ENCODE measurements around the gene ERC2. TPM values are rescaled to one million over a fixed set of nuclear protein-coding genes. Genes with fewer than 3 reads are reported as not detected.

Gene ERC2
- total RNA-seq, 2 donors from 2014 or later = 0.21 TPM; not detected in 1

GRCh38 chr3:56003129-56003528 lies 465.1 kb downstream of the ERC2 start:
- no peaks in the 10 kb centered on the region for H3K27me3 Mint-ChIP-seq
- DNase-seq = no peak
- no peaks in the 10 kb centered on the region for H3K36me3 Mint-ChIP-seq (ENCODE audit: low read depth)
- H3K9me3 ChIP-seq (ENCODE audit: control insufficient read depth, low read length, poor library complexity, severe bottlenecking) = no peaks in the 10 kb centered on the region
- no peak for ATAC-seq
- H3K4me3 Mint-ChIP-seq = no peak overlapping the region
- no peaks in the 10 kb centered on the region for H3K4me1 Mint-ChIP-seq
- no peak overlapping the region for H3K27ac Mint-ChIP-seq

DNA sequence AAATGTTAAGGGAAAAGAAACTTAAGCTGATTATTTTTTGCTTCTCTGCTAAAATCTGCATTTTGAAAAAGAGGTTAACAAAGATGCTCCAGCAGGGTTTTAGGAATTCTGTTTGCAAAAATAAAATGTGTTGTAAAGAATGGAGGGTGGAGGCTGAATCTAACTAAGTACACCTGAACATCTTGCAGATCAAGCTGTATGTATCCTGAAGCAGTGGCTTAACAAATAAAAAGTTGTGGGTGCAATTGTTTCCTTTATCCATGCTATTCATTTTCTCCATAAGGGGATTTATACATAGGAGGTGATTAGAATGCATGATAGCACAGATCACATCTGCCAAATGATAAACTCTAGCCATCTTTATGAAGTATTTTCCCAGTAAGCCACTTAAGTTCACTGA lies 466.3 kb downstream of the ERC2 start:
- no peak overlapping the region for H3K27ac Mint-ChIP-seq
- no peak overlapping the region for H3K4me3 Mint-ChIP-seq
- no peak for DNase-seq
- H3K36me3 Mint-ChIP-seq (ENCODE audit: low read depth) = no peaks in the 10 kb centered on the region
- no peaks in the 10 kb centered on the region for H3K4me1 Mint-ChIP-seq
- H3K9me3 ChIP-seq (ENCODE audit: control insufficient read depth, low read length, poor library complexity, severe bottlenecking) = no peaks in the 10 kb centered on the region
- H3K27me3 Mint-ChIP-seq = no peaks in the 10 kb centered on the region
- ATAC-seq = no peak

DNA sequence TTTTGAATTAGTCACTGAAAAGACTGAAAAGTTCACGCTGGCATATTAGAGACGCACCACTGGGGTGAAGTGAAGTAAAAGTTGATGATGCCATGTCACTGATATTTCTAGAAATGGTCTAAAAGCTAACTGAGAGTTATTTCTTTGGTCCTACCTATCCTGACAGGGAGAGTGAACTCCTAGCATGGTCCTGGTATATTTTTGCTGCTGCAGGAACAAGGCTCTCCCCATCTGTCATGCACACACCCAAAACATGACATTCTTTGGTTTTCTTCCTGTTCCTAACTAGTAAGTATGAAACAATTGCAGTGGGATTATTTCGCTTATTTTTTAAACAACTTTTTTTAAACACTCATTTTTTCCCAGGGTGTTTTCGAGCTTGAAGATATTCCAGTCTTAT lies 466.7 kb downstream of the ERC2 start:
- Mint-ChIP-seq H3K4me3 (no peak overlapping the region), H3K36me3 (ENCODE audit: low read depth) (no peaks in the 10 kb centered on the region), H3K27ac (no peak overlapping the region), H3K27me3 (no peaks in the 10 kb centered on the region), H3K4me1 (no peaks in the 10 kb centered on the region)
- no peaks in the 10 kb centered on the region for H3K9me3 ChIP-seq (ENCODE audit: control insufficient read depth, low read length, poor library complexity, severe bottlenecking)
- DNase-seq = no peak
- ATAC-seq = no peak

DNA sequence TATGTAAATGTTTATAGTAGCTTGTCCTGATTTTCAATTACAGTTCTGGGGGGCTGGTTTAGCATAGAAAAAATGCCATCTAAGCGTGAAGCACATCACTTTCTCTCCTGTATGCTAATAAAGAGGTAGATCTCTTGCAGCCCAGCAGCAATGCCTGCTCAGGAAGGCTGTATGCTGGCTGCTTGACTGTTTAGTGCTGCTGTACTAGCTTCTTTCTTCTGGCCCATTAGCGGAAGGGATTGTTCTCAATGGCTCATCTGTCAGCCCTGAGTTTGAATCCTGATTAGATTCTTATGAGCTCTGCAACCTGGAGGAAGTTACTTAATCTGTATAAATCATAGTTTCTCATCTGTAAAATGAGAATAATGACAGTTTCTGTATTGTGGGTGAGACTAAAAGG lies 478.9 kb downstream of the ERC2 start:
- H3K9me3 ChIP-seq (ENCODE audit: control insufficient read depth, low read length, poor library complexity, severe bottlenecking) = no peaks in the 10 kb centered on the region
- DNase-seq (no peak), ATAC-seq (no peak)
- Mint-ChIP-seq H3K36me3 (ENCODE audit: low read depth) (no peaks in the 10 kb centered on the region), H3K4me1 (no peaks in the 10 kb centered on the region), H3K27me3 (peaks cover 15% of the 10 kb centered on the region), H3K4me3 (no peak overlapping the region), H3K27ac (no peak overlapping the region)

DNA sequence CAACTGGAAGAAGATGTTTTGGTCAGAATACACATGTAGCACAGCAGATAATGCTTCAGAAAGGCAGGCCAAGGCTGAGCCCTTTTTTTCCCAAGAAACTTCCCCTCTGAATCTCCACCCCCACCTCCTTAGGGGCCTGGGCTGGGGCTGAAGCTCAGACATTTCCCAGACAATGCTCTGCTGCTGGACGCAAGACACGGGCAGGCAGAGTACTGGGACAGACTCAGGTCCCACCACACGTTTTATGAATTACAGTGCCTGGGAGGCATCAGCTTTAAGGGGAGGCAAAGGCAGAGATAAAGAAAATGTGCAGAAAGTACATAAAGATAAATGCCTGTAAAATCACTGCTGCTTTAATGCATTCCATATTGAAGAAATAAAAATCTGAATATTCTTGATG lies 479.4 kb downstream of the ERC2 start:
- H3K36me3 Mint-ChIP-seq (ENCODE audit: low read depth) = no peaks in the 10 kb centered on the region
- no peaks in the 10 kb centered on the region for H3K9me3 ChIP-seq (ENCODE audit: control insufficient read depth, low read length, poor library complexity, severe bottlenecking)
- no peak overlapping the region for H3K27ac Mint-ChIP-seq
- H3K4me1 Mint-ChIP-seq = no peaks in the 10 kb centered on the region
- ATAC-seq (no peak), DNase-seq (no peak)
- peaks cover 15% of the 10 kb centered on the region for H3K27me3 Mint-ChIP-seq
- H3K4me3 Mint-ChIP-seq = no peak overlapping the region

- Mint-ChIP-seq H3K27me3 (no peaks in the 10 kb centered on the region), H3K36me3 (ENCODE audit: low read depth) (no peaks in the 10 kb centered on the region), H3K27ac (no peak overlapping the region), H3K4me1 (no peaks in the 10 kb centered on the region), H3K4me3 (no peak overlapping the region)
- no peak for DNase-seq
- H3K9me3 ChIP-seq (ENCODE audit: control insufficient read depth, low read length, poor library complexity, severe bottlenecking) = no peaks in the 10 kb centered on the region
- ATAC-seq = no peak
These were observed 483.6 kb downstream of the ERC2 start for GRCh38 chr3:55984626-55985025.

GRCh38 chr3:55978953-55979352 lies 489.3 kb downstream of the ERC2 start:
- Mint-ChIP-seq H3K4me3 (no peak overlapping the region), H3K36me3 (ENCODE audit: low read depth) (no peaks in the 10 kb centered on the region), H3K4me1 (no peaks in the 10 kb centered on the region), H3K27me3 (no peaks in the 10 kb centered on the region), H3K27ac (no peak overlapping the region)
- DNase-seq (no peak), ATAC-seq (no peak)
- no peaks in the 10 kb centered on the region for H3K9me3 ChIP-seq (ENCODE audit: control insufficient read depth, low read length, poor library complexity, severe bottlenecking)

DNA sequence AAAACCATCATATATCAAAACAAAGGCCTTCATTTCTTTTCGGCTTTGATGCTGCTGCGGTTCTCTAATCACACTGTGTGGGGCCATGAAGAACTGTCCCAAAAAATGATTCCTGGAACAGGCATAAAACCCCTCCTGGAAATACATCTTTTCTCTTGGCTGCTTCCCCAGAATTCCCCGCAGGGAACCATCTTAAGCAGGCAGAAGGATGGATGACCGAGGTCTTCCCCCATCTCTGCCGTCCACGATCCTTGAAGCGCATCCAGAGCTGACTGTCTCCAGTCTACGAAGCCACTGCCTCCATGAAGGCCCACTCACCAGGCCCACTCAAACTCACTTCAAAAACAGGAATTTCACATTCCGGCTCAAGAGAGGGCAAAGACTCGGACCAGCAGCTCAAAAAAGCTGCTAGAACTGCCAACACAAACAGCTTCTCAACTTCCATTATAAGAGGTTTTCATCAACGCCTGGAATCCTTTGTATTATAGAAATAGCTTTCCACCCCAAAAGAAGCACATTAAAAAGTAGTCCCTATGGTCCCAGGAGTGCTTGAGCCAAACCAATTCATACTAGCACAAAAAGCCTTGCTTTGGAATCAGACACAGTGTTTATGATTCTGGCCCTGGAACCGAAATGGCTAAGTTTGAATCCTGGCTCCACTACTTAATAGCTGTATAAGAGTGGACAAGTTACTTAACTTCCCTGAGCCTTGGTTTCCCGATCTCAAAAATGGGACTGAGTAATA lies 493.7 kb downstream of the ERC2 start:
- Mint-ChIP-seq H3K36me3 (ENCODE audit: low read depth) (no peaks in the 10 kb centered on the region), H3K27me3 (no peaks in the 10 kb centered on the region), H3K4me3 (no peak overlapping the region), H3K4me1 (no peaks in the 10 kb centered on the region), H3K27ac (no peak overlapping the region)
- DNase-seq (no peak), ATAC-seq (no peak)
- no peaks in the 10 kb centered on the region for H3K9me3 ChIP-seq (ENCODE audit: control insufficient read depth, low read length, poor library complexity, severe bottlenecking)

GRCh38 chr3:55969634-55970033 lies 498.6 kb downstream of the ERC2 start:
- Mint-ChIP-seq H3K4me3 (no peak overlapping the region), H3K4me1 (no peaks in the 10 kb centered on the region), H3K36me3 (ENCODE audit: low read depth) (no peaks in the 10 kb centered on the region), H3K27ac (no peak overlapping the region), H3K27me3 (no peaks in the 10 kb centered on the region)
- DNase-seq (no peak), ATAC-seq (no peak)
- no peaks in the 10 kb centered on the region for H3K9me3 ChIP-seq (ENCODE audit: control insufficient read depth, low read length, poor library complexity, severe bottlenecking)

DNA sequence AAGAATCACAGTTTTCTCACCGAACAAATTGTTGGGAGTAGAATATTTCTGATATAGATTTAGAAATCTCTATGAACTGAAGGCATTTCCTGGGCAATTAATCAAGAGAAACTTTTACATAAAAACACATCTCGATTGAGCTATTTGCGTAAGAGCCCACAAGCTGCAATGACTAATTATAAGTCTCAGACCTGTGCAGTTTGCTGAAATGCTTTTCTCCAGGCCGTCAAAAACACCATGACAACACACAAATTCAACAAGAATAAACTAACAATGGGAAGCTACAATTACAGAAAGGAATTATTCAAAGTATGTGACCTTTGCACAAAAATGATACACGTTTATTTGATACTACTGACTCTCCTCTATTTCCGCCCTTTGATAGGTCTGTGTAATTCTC lies 499.9 kb downstream of the ERC2 start:
- Mint-ChIP-seq H3K4me1 (no peaks in the 10 kb centered on the region), H3K27ac (no peak overlapping the region), H3K27me3 (no peaks in the 10 kb centered on the region), H3K4me3 (no peak overlapping the region), H3K36me3 (ENCODE audit: low read depth) (no peaks in the 10 kb centered on the region)
- ATAC-seq (no peak), DNase-seq (no peak)
- no peaks in the 10 kb centered on the region for H3K9me3 ChIP-seq (ENCODE audit: control insufficient read depth, low read length, poor library complexity, severe bottlenecking)

DNA sequence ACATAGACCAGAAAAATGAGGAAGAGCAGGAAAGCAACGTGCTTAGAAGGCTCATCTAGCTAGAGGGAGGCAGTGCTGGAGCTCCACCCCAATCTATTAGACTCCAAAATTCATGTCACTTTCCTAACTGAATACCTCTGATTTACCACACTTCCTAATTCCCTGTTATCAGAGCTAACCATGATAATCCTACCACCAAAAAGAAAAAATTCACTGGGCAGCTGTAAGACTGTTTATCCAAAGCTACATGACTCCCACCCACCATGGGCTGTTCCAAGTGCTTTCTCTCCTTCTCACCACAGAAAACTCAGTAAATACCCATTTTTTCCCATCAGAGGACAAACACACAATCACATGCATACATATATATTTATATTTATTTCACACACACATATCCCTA lies 501.7 kb downstream of the ERC2 start:
- no peaks in the 10 kb centered on the region for H3K9me3 ChIP-seq (ENCODE audit: control insufficient read depth, low read length, poor library complexity, severe bottlenecking)
- no peak for ATAC-seq
- no peaks in the 10 kb centered on the region for H3K4me1 Mint-ChIP-seq

DNA sequence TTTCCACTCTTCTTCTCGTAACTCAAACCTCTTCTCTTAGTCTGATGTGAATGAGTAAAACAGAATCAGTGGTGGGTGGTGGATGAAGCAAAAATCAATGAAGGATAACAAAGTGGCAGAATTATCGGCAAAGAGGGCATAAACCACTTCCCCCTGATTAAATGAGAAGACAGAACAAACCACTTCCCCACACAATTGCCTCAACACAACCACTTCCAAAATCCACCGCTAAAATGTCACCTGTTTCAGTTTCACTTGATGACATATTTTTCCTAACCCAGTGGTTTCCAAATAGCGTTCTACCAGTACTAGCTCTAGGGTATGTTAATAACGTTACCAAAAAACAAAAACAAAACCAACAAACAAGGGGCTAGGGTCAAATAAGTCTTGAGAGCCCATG lies 502.5 kb downstream of the ERC2 start:
- H3K9me3 ChIP-seq (ENCODE audit: control insufficient read depth, low read length, poor library complexity, severe bottlenecking) = no peaks in the 10 kb centered on the region
- DNase-seq = no peak
- Mint-ChIP-seq H3K27ac (no peak overlapping the region), H3K4me1 (no peaks in the 10 kb centered on the region), H3K4me3 (no peak overlapping the region), H3K27me3 (no peaks in the 10 kb centered on the region), H3K36me3 (ENCODE audit: low read depth) (no peaks in the 10 kb centered on the region)
- ATAC-seq = no peak

More for the DNA sequence above, 501.7 kb downstream of the ERC2 start:
- Mint-ChIP-seq H3K36me3 (ENCODE audit: low read depth) (no peaks in the 10 kb centered on the region), H3K27ac (no peak overlapping the region), H3K4me3 (no peak overlapping the region), H3K27me3 (no peaks in the 10 kb centered on the region)
- DNase-seq = no peak

DNA sequence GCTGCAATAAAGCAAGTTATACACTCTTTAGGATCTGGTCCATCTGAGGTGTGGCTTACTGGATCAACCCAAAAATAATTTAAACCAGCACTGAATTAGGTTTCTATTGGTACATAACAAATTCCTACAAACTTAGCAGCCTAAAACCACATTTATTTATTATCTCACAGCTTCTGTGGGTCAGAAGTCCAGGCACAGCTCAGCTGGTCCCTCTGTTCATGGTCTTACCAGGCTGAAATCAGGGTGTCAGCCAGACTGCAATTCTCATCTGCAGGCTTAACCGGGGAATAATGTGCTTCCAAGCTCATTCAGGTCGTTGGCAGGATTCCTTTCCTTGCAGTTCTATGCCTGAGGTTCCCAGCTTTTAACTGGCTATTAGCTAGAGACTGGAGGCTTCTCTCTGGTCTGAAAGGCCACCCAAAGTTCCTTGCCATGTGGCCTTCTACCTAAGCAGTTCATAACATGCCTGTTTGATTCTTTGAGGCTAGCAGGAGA lies 503.7 kb downstream of the ERC2 start:
- no peak for ATAC-seq
- Mint-ChIP-seq H3K27me3 (no peaks in the 10 kb centered on the region), H3K27ac (no peak overlapping the region)

DNA sequence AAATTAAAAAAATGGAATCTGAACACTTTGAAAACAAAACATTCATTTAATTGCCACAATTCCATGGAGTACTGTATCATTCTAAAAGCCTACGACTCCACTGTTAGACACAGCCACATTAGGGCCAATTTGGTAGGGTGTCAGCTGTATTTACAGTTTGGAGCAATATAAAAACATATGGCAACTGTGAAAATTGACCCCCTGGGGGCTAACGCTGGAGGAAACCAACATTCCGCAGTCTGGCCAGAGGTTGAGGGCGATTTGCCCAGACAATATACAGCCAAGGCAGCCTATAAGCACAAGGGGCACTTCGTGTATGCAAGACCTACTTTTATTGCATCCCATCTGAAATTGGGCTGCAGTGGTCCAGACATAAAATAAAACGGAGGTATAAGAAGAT lies 504.7 kb downstream of the ERC2 start:
- no peaks in the 10 kb centered on the region for H3K4me1 Mint-ChIP-seq
- H3K4me3 Mint-ChIP-seq = no peak overlapping the region
- H3K27me3 Mint-ChIP-seq = no peaks in the 10 kb centered on the region
- H3K9me3 ChIP-seq (ENCODE audit: control insufficient read depth, low read length, poor library complexity, severe bottlenecking) = no peaks in the 10 kb centered on the region
- no peak for ATAC-seq
- no peak overlapping the region for H3K27ac Mint-ChIP-seq
- no peaks in the 10 kb centered on the region for H3K36me3 Mint-ChIP-seq (ENCODE audit: low read depth)
- no peak for DNase-seq

More for the DNA sequence above, 503.7 kb downstream of the ERC2 start:
- Mint-ChIP-seq H3K4me1 (no peaks in the 10 kb centered on the region), H3K36me3 (ENCODE audit: low read depth) (no peaks in the 10 kb centered on the region), H3K4me3 (no peak overlapping the region)
- H3K9me3 ChIP-seq (ENCODE audit: control insufficient read depth, low read length, poor library complexity, severe bottlenecking) = no peaks in the 10 kb centered on the region
- no peak for DNase-seq

Data from T-helper 17 cell (primary cell).